ENCODE results near the gene MPPE1.

DNA sequence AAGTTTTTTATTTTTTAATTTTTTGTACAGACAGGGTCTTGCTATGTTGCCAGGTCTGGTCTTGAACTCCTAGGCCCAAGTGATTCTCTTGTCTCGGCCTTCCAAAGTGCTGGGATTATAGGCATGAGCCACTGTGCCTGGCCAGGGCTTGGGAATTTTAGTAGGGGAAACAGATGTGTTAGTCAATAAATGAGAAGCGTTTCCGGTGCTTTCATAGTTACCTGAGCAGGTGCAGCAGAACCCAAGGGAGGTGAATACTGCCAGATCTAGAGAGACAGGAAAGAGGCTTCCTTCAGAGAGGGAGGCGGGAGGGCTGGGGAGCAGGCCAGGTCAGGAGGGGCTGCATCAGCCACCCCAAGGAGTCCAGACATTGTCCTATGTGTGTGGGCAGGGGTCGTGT lies 42.7 kb upstream of the MPPE1 start:
- TF ChIP-seq, protein P1, sequence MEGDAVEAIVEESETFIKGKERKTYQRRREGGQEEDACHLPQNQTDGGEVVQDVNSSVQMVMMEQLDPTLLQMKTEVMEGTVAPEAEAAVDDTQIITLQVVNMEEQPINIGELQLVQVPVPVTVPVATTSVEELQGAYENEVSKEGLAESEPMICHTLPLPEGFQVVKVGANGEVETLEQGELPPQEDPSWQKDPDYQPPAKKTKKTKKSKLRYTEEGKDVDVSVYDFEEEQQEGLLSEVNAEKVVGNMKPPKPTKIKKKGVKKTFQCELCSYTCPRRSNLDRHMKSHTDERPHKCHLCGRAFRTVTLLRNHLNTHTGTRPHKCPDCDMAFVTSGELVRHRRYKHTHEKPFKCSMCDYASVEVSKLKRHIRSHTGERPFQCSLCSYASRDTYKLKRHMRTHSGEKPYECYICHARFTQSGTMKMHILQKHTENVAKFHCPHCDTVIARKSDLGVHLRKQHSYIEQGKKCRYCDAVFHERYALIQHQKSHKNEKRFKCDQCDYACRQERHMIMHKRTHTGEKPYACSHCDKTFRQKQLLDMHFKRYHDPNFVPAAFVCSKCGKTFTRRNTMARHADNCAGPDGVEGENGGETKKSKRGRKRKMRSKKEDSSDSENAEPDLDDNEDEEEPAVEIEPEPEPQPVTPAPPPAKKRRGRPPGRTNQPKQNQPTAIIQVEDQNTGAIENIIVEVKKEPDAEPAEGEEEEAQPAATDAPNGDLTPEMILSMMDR (IDR thresholded peaks at IDR 0.05), result no peak
- TF ChIP-seq POLR2A (IDR thresholded peaks at IDR 0.05), result no peak

Data from uterus (tissue), 2 donors.